Pancreas (tissue), 10 donors: Measurements from ENCODE around the gene KIF5A. TPM values are rescaled to one million over a fixed set of nuclear protein-coding genes. Genes with fewer than 3 reads are reported as not detected.
"Not testable (repeated sequence)": the region's sequence is repeated elsewhere in the genome, so short reads cannot be mapped to it uniquely, and the experiment has no call there.

Experiments
- ATAC-seq, 4 donors: fragments of 200-7000 bp; cut with Tn5 transposase; one replicate each; pipeline versions ENCODE4 v1.8.0 to v1.9.1; 2020; ENCODE audit warnings: mild to moderate bottlenecking in 4 of 4, moderate library complexity in 4 of 4
- DNase-seq, 6 donors: peaks; one replicate each; pipeline ENCODE4 v3.0.0-alpha.2; 2020
- FAIRE-seq: peaks from 2 replicates; lab custom pipeline; 2012; peaks lifted over from hg19 to GRCh38; lab: Jason Lieb, UNC
- H3K27ac ChIP-seq, 4 donors: fragments of 200-600 bp; sonication (generic); 1 replicate in 3 of 4; 2 replicates in 1 of 4; pipeline versions ENCODE4 v1.5.0 to v1.8.0; 2020
- H3K27me3 ChIP-seq, 4 donors: fragments of 200-600 bp; one replicate each; pipeline ENCODE4 v1.8.0; 2021
- H3K36me3 ChIP-seq, 3 donors: fragments of 200-600 bp; sonication (generic) in 1 of 3; one replicate each; pipeline versions ENCODE4 v1.5.0 to v1.8.0; 2020 to 2021
- H3K4me1 ChIP-seq, 3 donors: fragments of 200-600 bp; one replicate each; pipeline ENCODE4 v1.8.0; 2021
- H3K4me3 ChIP-seq, 4 donors: fragments of 200-600 bp; sonication (generic) in 2 of 4; one replicate each; pipeline versions ENCODE4 v1.5.0 to v1.8.0; 2020 to 2021
- H3K9me3 ChIP-seq, 4 donors: fragments of 200-600 bp; one replicate each; pipeline ENCODE4 v1.8.0; 2021
- CTCF ChIP-seq, 4 donors: fragments of 200-600 bp; sonication (generic) in 3 of 4; IDR thresholded peaks; one replicate each; pipeline versions ENCODE4 v1.5.0 to v1.8.0; 2021; ENCODE audit warnings: antibody characterized with exemption in 4 of 4
- WGBS, 2 donors: extraction: QIAGEN DNeasy Blood & Tissue Kit; methylation state at CpG; one replicate each; pipeline ENCODE4 v1.1.7; 2013; 5-methylcytosine and 5-hydroxymethylcytosine counted together
- intact Hi-C, 3 donors: fragments of 100-400 bp; cut with DNase I; formaldehyde crosslinking; loops; one replicate each; pipeline versions ENCODE4 v1.11.1 to v1.14.2; 2022
- polyA plus RNA-seq, 2 donors: library from polyadenylated mRNA; stranded (reverse); fragments of 200-250 nt; gene quantifications; one replicate each; pipeline ENCODE4 v1.2.3, GENCODE V29; 2013
- total RNA-seq, 6 donors: library from RNA; stranded (reverse); fragmentation: NEBNext Ultra II Directional in 4 of 6; extraction: Animal tissue kit (Norgen Biotek cat#: 25700) in 4 of 6; gene quantifications; one replicate each; pipeline versions ENCODE4 v1.2.1 to v1.2.4, GENCODE V29; 2021 to 2023
- donor health status: healthy with polysubstance abuse.
- donor health status: DM: no; HTN: no; CAD: no; lungs with moderate emphysema.
- donor health status: DM: no; HTN: no; CAD: no.
- donor health status: control.
- donor health status: control.
- donor health status: Bipolar disorder and iron deficiency.
- donor health status: DM: yes; HTN: yes; CAD: no.
- donor health status: DM: no; HTN: no; CAD: no.
- donor health status: DM: no; HTN: no; CAD: no.
- donor health status: DM: yes; HTN: yes; CAD: no.

Gene KIF5A
- total and polyA plus RNA-seq, 8 donors, result 0.25 to 2.9 (median 0.68) TPM

- Histone ChIP-seq H3K27me3 (no peaks in the 10 kb centered on the region), H3K4me1 (no peaks in the 10 kb centered on the region), H3K9me3 (no peaks in the 10 kb centered on the region), H3K27ac (no peak overlapping the region), H3K4me3 (no peak overlapping the region), H3K36me3 (no peaks in the 10 kb centered on the region)
- intact Hi-C loops, result no loop called here
- TF ChIP-seq CTCF (IDR thresholded peaks at IDR 0.05), result no peak
- 91 to 100% methylated on average over 2 of the region's 2 CpGs for whole genome bisulfite sequencing, 2 donors
- DNase-seq, result no peak
- FAIRE-seq, result no peak
- no peak for ATAC-seq
Measured at GRCh38 chr12:57560516-57560915, 10.7 kb downstream of the KIF5A start.

GRCh38 chr12:57561117-57561516 lies 11.3 kb downstream of the KIF5A start:
- H3K4me1 ChIP-seq, ATAC-seq, DNase-seq, H3K4me3 ChIP-seq, intact Hi-C loops, FAIRE-seq, H3K27me3 ChIP-seq, H3K36me3 ChIP-seq, H3K27ac ChIP-seq, H3K9me3 ChIP-seq: not testable (repeated sequence)
- 78 to 84% methylated on average over 1 of the region's 1 CpG for WGBS, 2 donors

- FAIRE-seq, result no peak
- Histone ChIP-seq H3K9me3 (no peaks in the 10 kb centered on the region), H3K27me3 (no peaks in the 10 kb centered on the region), H3K4me1 (no peaks in the 10 kb centered on the region), H3K4me3 (no peak overlapping the region), H3K27ac (no peak overlapping the region), H3K36me3 (no peaks in the 10 kb centered on the region)
- WGBS, 2 donors, result 50 to 52% methylated on average over 4 of the region's 4 CpGs
- intact Hi-C loops, result no loop called here
- no peak for DNase-seq
- no peak for TF ChIP-seq CTCF (IDR thresholded peaks at IDR 0.05)
- ATAC-seq, result no peak
Measured at GRCh38 chr12:57563358-57563757, 13.5 kb downstream of the KIF5A start.

- no peak for DNase-seq
- Histone ChIP-seq H3K36me3 (no peaks in the 10 kb centered on the region), H3K4me3 (no peak overlapping the region), H3K27ac (no peak overlapping the region), H3K27me3 (no peaks in the 10 kb centered on the region), H3K4me1 (no peaks in the 10 kb centered on the region), H3K9me3 (no peaks in the 10 kb centered on the region)
- TF ChIP-seq CTCF (IDR thresholded peaks at IDR 0.05), result no peak
- FAIRE-seq, result no peak
- intact Hi-C loops, result no loop called here
- ATAC-seq, result no peak
- 73 to 76% methylated on average over 7 of the region's 7 CpGs for WGBS, 2 donors
Measured at GRCh38 chr12:57564178-57564740, 14.4 kb downstream of the KIF5A start.

- no peak for FAIRE-seq
- intact Hi-C loops, result no loop called here
- WGBS, 2 donors, result 60 to 67% methylated on average over 6 of the region's 6 CpGs
Measured at GRCh38 chr12:57568838-57569237, 19.0 kb downstream of the KIF5A start.

More at GRCh38 chr12:57568838-57569237, 19.0 kb downstream of the KIF5A start:
- no peaks in the 10 kb centered on the region for H3K36me3 ChIP-seq
- H3K27me3 ChIP-seq, result no peaks in the 10 kb centered on the region
- H3K4me3 ChIP-seq, result no peak overlapping the region
- H3K4me1 ChIP-seq, result no peaks in the 10 kb centered on the region
- ATAC-seq (no peak), DNase-seq (no peak)
- H3K27ac ChIP-seq, result no peak overlapping the region
- H3K9me3 ChIP-seq, result no peaks in the 10 kb centered on the region
- TF ChIP-seq CTCF (IDR thresholded peaks at IDR 0.05), result no peak
